HCT116 (cell line): Measurements from ENCODE around the gene ACSBG1. TPM values are rescaled to one million over a fixed set of nuclear protein-coding genes. Genes with fewer than 3 reads are reported as not detected.

Experiments used
- ATAC-seq: fragments of 200-7000 bp; cut with Tn5 transposase; 2 replicates; pipeline ENCODE4 v1.9.1; 2020; ENCODE audit warnings: mild to moderate bottlenecking, moderate library complexity
- BruUV-seq: library from RNA; stranded (reverse); fragments of 400-500 nt; replicated peaks from 2 replicates; lab custom pipeline; 2021; lab: Mats Ljungman, UMichigan
- CTCF ChIA-PET: fragments of 300-600 bp; sonication (Branson Sonifier 250); formaldehyde crosslinking; loops from one replicate; lab custom pipeline; 2021; ENCODE audit warnings: antibody characterized with exemption; lab: Charles Lee
- POLR2A ChIA-PET: fragments of 300-600, 350-600 bp; sonication (Branson Sonifier 250); formaldehyde crosslinking; loops from one replicate; lab custom pipeline; 2021; ENCODE audit warnings: antibody characterized with exemption; lab: Charles Lee
- RAD21 ChIA-PET, 2 experiments: fragments of 300-600 bp; sonication (Branson Sonifier 250); formaldehyde crosslinking; loops; one replicate each; lab custom pipeline; 2023; ENCODE audit warnings: low total read pairs in 2 of 2; ENCODE audit not compliant: uncharacterized antibody in 2 of 2, unreplicated experiment in 2 of 2, low non-redundant PET in 1 of 2; lab: Charles Lee
- DNase-seq: peaks from one replicate; pipeline ENCODE4 v3.0.0-alpha.2; 2010; ENCODE audit warnings: low read depth, low spot score
- H2AFZ ChIP-seq: fragments of 200-600 bp; shearing (Covaris generic), sonication (generic); 2 replicates; pipeline ENCODE4 v1.6.1; 2017; ENCODE audit warnings: low read depth, mixed run types, mixed read lengths, antibody characterized with exemption, low read length; ENCODE audit not compliant: poor library complexity, severe bottlenecking
- H3K27ac ChIP-seq: 2 replicates; pipeline ENCODE4 v1.5.1; 2012; ENCODE audit warnings: low read depth, low read length
- H3K27me3 ChIP-seq: fragments of 200-600 bp; sonication (generic); 2 replicates; pipeline ENCODE4 v1.6.1; 2016; ENCODE audit warnings: mixed run types, low read length, mixed read lengths; ENCODE audit not compliant: insufficient read depth
- H3K36me3 ChIP-seq, 2 experiments: fragments of 200-500 bp in 1 of 2; fragments of 200-600 bp in 1 of 2; sonication (Bioruptor generic) in 1 of 2; sonication (generic) in 1 of 2; 2 replicates each; pipeline versions ENCODE4 v1.5.1 to v1.6.1; 2014 to 2016; ENCODE audit warnings: low read length in 2 of 2, inconsistent platforms in 1 of 2, mixed read lengths in 1 of 2, mixed run types in 1 of 2; ENCODE audit not compliant: insufficient read depth in 2 of 2, control insufficient read depth in 1 of 2
- H3K4me1 ChIP-seq, 2 experiments: fragments of 200-600 bp in 1 of 2; sonication (generic) in 1 of 2; 2 replicates each; pipeline versions ENCODE4 v1.5.1 to v1.6.1; 2012 to 2017; ENCODE audit warnings: low read length in 2 of 2, inconsistent platforms in 1 of 2, mild to moderate bottlenecking in 1 of 2, mixed read lengths in 1 of 2, mixed run types in 1 of 2, moderate library complexity in 1 of 2; ENCODE audit not compliant: insufficient read depth in 2 of 2, control insufficient read depth in 1 of 2
- H3K4me2 ChIP-seq: fragments of 200-600 bp; sonication (generic); 2 replicates; pipeline ENCODE4 v1.6.1; 2017; ENCODE audit warnings: mixed run types, low read length, mixed read lengths
- H3K4me3 ChIP-seq, 2 experiments: fragments of 200-600 bp in 1 of 2; sonication (generic) in 1 of 2; replicated peaks in 1 of 2; 2 replicates each; pipeline ENCODE4 v1.5.1; 2011 to 2016; ENCODE audit warnings: low read length in 2 of 2, control low read depth in 1 of 2, low read depth in 1 of 2, mild to moderate bottlenecking in 1 of 2, mixed read lengths in 1 of 2, mixed run types in 1 of 2
- H3K79me2 ChIP-seq: fragments of 200-600 bp; sonication (generic); 2 replicates; pipeline ENCODE4 v1.6.1; 2017; ENCODE audit warnings: mild to moderate bottlenecking, mixed run types, low read length, moderate library complexity, mixed read lengths; ENCODE audit not compliant: insufficient read depth
- H3K9ac ChIP-seq: fragments of 200-600 bp; sonication (generic); 2 replicates; pipeline ENCODE4 v1.6.1; 2016; ENCODE audit warnings: low read length, mixed read lengths
- H3K9me2 ChIP-seq: fragments of 200-600 bp; sonication (generic), shearing (Covaris generic); 2 replicates; pipeline ENCODE4 v1.6.1; 2017; ENCODE audit warnings: mixed run types, mild to moderate bottlenecking, moderate library complexity; ENCODE audit not compliant: insufficient read depth
- H3K9me3 ChIP-seq, 2 experiments: fragments of 200-500 bp in 1 of 2; fragments of 200-600 bp in 1 of 2; sonication (Bioruptor generic) in 1 of 2; sonication (generic) in 1 of 2; 2 replicates each; pipeline ENCODE4 v1.6.1; 2014 to 2017; ENCODE audit warnings: low read length in 2 of 2, mixed read lengths in 2 of 2, inconsistent platforms in 1 of 2, low read depth in 1 of 2, mild to moderate bottlenecking in 1 of 2, mixed run types in 1 of 2, moderate library complexity in 1 of 2; ENCODE audit not compliant: control insufficient read depth in 1 of 2, insufficient read depth in 1 of 2
- H4K20me1 ChIP-seq: fragments of 200-600 bp; sonication (generic), shearing (Covaris generic); 2 replicates; pipeline ENCODE4 v1.6.1; 2017; ENCODE audit warnings: mixed run types, mild to moderate bottlenecking, moderate library complexity; ENCODE audit not compliant: insufficient read depth
- CBX3 ChIP-seq: IDR thresholded peaks from 2 replicates; pipeline ENCODE4 v1.6.1; 2012; ENCODE audit warnings: low read depth
- EGR1 ChIP-seq: IDR thresholded peaks from 2 replicates; pipeline ENCODE4 v1.6.1; 2012; ENCODE audit warnings: low read depth
- ELF1 ChIP-seq: IDR thresholded peaks from 2 replicates; pipeline ENCODE4 v1.6.1; 2012; ENCODE audit warnings: low read depth, borderline replicate concordance
- EZH2phosphoT487 ChIP-seq: fragments of 200-600 bp; IDR thresholded peaks from 2 replicates; pipeline ENCODE4 v1.6.1; 2018; ENCODE audit warnings: antibody characterized with exemption, borderline replicate concordance
- FOSL1 ChIP-seq: IDR thresholded peaks from 2 replicates; pipeline ENCODE4 v1.6.1; 2012; ENCODE audit warnings: low read depth
- JUND ChIP-seq: IDR thresholded peaks from 2 replicates; pipeline ENCODE4 v1.6.1; 2012
- MAX ChIP-seq: IDR thresholded peaks from 2 replicates; pipeline ENCODE4 v1.6.1; 2012
- POLR2A ChIP-seq: IDR thresholded peaks from 2 replicates; pipeline ENCODE4 v1.7.0; 2011; ENCODE audit warnings: borderline replicate concordance; ENCODE audit not compliant: insufficient read depth, insufficient read length; ENCODE audit errors: extremely low read depth
- POLR2AphosphoS5 ChIP-seq: IDR thresholded peaks from 2 replicates; pipeline ENCODE4 v1.6.1; 2011; ENCODE audit warnings: mild to moderate bottlenecking, low read depth, low read length, moderate library complexity
- SIN3A ChIP-seq: IDR thresholded peaks from 2 replicates; pipeline ENCODE4 v1.6.1; 2012; ENCODE audit warnings: low read depth
- SP1 ChIP-seq: IDR thresholded peaks from 2 replicates; pipeline ENCODE4 v1.6.1; 2012; ENCODE audit warnings: low read depth
- TCF7L2 ChIP-seq: IDR thresholded peaks from 2 replicates; pipeline ENCODE4 v1.7.0; 2011; ENCODE audit warnings: borderline replicate concordance, inconsistent platforms; ENCODE audit not compliant: insufficient read depth, insufficient read length; ENCODE audit errors: extremely low read depth
- ZFX ChIP-seq: fragments of 450-650 bp; IDR thresholded peaks from 2 replicates; pipeline ENCODE4 v1.6.1; 2017
- ZNF274 ChIP-seq: fragments of 200-500 bp; sonication (Bioruptor generic); IDR thresholded peaks from 2 replicates; pipeline ENCODE4 v1.6.1; 2014; ENCODE audit warnings: mild to moderate bottlenecking, low read depth, low read length, inconsistent platforms
- intact Hi-C: fragments of 100-400 bp; cut with micrococcal nuclease; formaldehyde crosslinking; loops from 2 replicates; pipeline ENCODE4 v1.10.0; 2022
- total RNA-seq: library from RNA; stranded (reverse); gene quantifications from one replicate; pipeline ENCODE4 v1.2.1, GENCODE V29; 2021; ENCODE audit not compliant: unreplicated experiment
- TF ChIP-seq, protein P1 (sequence below): IDR thresholded peaks from 2 replicates; pipeline ENCODE4 v1.6.1; 2012; ENCODE audit warnings: low read depth
- TF ChIP-seq, protein P2 (sequence below), 3 experiments: fragments of 200-600 bp in 1 of 3; sonication (generic) in 1 of 3; IDR thresholded peaks in 2 of 3; conservative IDR thresholded peaks in 1 of 3; 2 replicates each; pipeline ENCODE4 v1.5.1; 2012 to 2017; ENCODE audit warnings: low read depth in 2 of 3, low read length in 2 of 3, antibody characterized with exemption in 1 of 3, borderline replicate concordance in 1 of 3, control low read depth in 1 of 3, mild to moderate bottlenecking in 1 of 3, mixed read lengths in 1 of 3, mixed run types in 1 of 3, moderate library complexity in 1 of 3; ENCODE audit not compliant: insufficient read depth in 1 of 3
- TF ChIP-seq, protein P3 (sequence below): IDR thresholded peaks from 2 replicates; pipeline ENCODE4 v1.6.1; 2012

ACSBG1 gene
- total RNA-seq, 1 experiment from 2014 or later = 0.71 TPM

- no peak for TF ChIP-seq TCF7L2
- TF ChIP-seq, protein P1, sequence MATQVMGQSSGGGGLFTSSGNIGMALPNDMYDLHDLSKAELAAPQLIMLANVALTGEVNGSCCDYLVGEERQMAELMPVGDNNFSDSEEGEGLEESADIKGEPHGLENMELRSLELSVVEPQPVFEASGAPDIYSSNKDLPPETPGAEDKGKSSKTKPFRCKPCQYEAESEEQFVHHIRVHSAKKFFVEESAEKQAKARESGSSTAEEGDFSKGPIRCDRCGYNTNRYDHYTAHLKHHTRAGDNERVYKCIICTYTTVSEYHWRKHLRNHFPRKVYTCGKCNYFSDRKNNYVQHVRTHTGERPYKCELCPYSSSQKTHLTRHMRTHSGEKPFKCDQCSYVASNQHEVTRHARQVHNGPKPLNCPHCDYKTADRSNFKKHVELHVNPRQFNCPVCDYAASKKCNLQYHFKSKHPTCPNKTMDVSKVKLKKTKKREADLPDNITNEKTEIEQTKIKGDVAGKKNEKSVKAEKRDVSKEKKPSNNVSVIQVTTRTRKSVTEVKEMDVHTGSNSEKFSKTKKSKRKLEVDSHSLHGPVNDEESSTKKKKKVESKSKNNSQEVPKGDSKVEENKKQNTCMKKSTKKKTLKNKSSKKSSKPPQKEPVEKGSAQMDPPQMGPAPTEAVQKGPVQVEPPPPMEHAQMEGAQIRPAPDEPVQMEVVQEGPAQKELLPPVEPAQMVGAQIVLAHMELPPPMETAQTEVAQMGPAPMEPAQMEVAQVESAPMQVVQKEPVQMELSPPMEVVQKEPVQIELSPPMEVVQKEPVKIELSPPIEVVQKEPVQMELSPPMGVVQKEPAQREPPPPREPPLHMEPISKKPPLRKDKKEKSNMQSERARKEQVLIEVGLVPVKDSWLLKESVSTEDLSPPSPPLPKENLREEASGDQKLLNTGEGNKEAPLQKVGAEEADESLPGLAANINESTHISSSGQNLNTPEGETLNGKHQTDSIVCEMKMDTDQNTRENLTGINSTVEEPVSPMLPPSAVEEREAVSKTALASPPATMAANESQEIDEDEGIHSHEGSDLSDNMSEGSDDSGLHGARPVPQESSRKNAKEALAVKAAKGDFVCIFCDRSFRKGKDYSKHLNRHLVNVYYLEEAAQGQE = no peak
- no peak for TF ChIP-seq EGR1
- TF ChIP-seq, protein P2, sequence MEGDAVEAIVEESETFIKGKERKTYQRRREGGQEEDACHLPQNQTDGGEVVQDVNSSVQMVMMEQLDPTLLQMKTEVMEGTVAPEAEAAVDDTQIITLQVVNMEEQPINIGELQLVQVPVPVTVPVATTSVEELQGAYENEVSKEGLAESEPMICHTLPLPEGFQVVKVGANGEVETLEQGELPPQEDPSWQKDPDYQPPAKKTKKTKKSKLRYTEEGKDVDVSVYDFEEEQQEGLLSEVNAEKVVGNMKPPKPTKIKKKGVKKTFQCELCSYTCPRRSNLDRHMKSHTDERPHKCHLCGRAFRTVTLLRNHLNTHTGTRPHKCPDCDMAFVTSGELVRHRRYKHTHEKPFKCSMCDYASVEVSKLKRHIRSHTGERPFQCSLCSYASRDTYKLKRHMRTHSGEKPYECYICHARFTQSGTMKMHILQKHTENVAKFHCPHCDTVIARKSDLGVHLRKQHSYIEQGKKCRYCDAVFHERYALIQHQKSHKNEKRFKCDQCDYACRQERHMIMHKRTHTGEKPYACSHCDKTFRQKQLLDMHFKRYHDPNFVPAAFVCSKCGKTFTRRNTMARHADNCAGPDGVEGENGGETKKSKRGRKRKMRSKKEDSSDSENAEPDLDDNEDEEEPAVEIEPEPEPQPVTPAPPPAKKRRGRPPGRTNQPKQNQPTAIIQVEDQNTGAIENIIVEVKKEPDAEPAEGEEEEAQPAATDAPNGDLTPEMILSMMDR (IDR thresholded peaks at IDR 0.05 in 2 of 3, conservative IDR thresholded peaks at IDR 0.05 in 1 of 3; ENCODE audit: borderline replicate concordance in 1 of 3, insufficient read depth in 1 of 3, low read depth in 2 of 3, low read length in 2 of 3) = no peak
- no peak for TF ChIP-seq ELF1
- no peak for TF ChIP-seq MAX
- TF ChIP-seq FOSL1 = no peak
- no peak for TF ChIP-seq CBX3
- TF ChIP-seq EZH2phosphoT487 = no peak
- no peak for TF ChIP-seq POLR2A
- no peak for TF ChIP-seq SIN3A
- no peak for TF ChIP-seq ZNF274
- no peak for TF ChIP-seq SP1
- TF ChIP-seq, protein P3, sequence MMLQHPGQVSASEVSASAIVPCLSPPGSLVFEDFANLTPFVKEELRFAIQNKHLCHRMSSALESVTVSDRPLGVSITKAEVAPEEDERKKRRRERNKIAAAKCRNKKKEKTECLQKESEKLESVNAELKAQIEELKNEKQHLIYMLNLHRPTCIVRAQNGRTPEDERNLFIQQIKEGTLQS = no peak
- TF ChIP-seq JUND = no peak
- TF ChIP-seq ZFX = no peak
- no peak for TF ChIP-seq POLR2AphosphoS5
- POLR2A ChIA-PET = interaction anchor here (0.6 to 3.8 kb wide), 2 partner anchors 35 to 276 kb away, joined by 3 to 23 read pairs; partner anchors contain the start of gene SKIC8
- CTCF ChIA-PET = interaction anchor here (1.1 kb wide), 1 partner anchor 152 kb away, joined by 3 read pairs; no protein-coding TSS in a partner anchor
- H2AFZ ChIP-seq = no peak overlapping the region
- no TSS peak for BruUV-seq
- H3K79me2 ChIP-seq = peaks cover 43% of the 10 kb centered on the region
- no peaks in the 10 kb centered on the region for H3K9me3 ChIP-seq
- DNase-seq (no peak), ATAC-seq (peak; percentile 74)
- no peaks in the 10 kb centered on the region for H3K27me3 ChIP-seq
- H3K9ac ChIP-seq = peak overlapping the region; percentile 91
- no peaks in the 10 kb centered on the region for H4K20me1 ChIP-seq
- RAD21 ChIA-PET = interaction anchor here in 1 of 2 experiments (0.5 kb wide), 1 partner anchor 133 kb away, joined by 3 read pairs; no protein-coding TSS in a partner anchor
- H3K9me2 ChIP-seq = no peaks in the 10 kb centered on the region
- peak overlapping the region; percentile 95 for H3K4me2 ChIP-seq
- peak overlapping the region; percentile 65 to 75 for H3K4me3 ChIP-seq
- intact Hi-C loops = no loop called here
- peak overlapping the region; percentile 98 for H3K27ac ChIP-seq
- peaks cover 8 to 23% of the 10 kb centered on the region in 2 experiments for H3K4me1 ChIP-seq
- H3K36me3 ChIP-seq = peaks cover 2 to 21% of the 10 kb centered on the region in 2 experiments; a peak in 3 of 4 replicates
Measured at GRCh38 chr15:78263907-78264303, 29.5 kb upstream of the ACSBG1 start.
